ENCODE data around the gene MPP2. TPM values are rescaled to one million over a fixed set of nuclear protein-coding genes. Genes with fewer than 3 reads are reported as not detected.

The MPP2 gene
- total and polyA plus RNA-seq, 11 donors = 6.7 to 22.3 (median 13.6) TPM

DNA sequence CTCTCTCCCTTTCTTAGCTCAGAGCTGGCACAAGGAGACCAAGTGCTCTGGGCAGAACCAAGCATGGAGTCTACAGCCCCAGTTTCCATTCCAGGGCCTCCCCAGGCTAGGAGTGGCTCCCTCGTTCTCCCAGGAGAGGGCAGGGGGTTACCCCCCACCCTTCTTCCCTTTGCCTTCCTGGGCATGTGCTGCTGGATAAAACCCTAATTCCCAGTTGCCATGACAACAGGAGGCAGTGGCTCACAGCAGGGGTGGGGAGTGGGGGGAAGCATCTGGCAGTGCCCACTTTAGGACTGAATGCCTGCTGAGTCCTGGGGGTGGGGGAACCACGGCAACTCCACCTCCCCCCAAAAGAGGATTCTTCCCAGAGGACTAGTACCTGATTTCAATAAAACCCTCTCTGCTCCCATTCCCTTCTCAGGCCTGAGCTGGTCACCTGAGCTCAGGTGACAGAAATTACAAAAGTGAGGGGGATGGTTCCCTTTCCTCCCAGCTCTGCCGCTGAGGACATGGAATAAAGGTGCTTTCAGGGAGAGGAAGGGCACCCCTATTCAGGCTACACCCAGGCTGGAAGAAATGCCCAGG lies 1.8 kb downstream of the MPP2 start:
- DNase-seq (no peak), ATAC-seq (no peak)
- peaks cover 0 to 35% (median 0%) of the 10 kb centered on the region in 9 donors for H3K27me3 ChIP-seq
- H3K4me3 ChIP-seq = peak overlapping the region in 7 of 12 donors; percentile 67 to 94 (median 85)
- peak overlapping the region in 2 of 12 donors; percentile 85 to 98 for H3K27ac ChIP-seq
- TF ChIP-seq, protein P1, sequence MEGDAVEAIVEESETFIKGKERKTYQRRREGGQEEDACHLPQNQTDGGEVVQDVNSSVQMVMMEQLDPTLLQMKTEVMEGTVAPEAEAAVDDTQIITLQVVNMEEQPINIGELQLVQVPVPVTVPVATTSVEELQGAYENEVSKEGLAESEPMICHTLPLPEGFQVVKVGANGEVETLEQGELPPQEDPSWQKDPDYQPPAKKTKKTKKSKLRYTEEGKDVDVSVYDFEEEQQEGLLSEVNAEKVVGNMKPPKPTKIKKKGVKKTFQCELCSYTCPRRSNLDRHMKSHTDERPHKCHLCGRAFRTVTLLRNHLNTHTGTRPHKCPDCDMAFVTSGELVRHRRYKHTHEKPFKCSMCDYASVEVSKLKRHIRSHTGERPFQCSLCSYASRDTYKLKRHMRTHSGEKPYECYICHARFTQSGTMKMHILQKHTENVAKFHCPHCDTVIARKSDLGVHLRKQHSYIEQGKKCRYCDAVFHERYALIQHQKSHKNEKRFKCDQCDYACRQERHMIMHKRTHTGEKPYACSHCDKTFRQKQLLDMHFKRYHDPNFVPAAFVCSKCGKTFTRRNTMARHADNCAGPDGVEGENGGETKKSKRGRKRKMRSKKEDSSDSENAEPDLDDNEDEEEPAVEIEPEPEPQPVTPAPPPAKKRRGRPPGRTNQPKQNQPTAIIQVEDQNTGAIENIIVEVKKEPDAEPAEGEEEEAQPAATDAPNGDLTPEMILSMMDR (IDR thresholded peaks at IDR 0.05) = no peak
- no peak for TF ChIP-seq POLR2A (IDR thresholded peaks at IDR 0.05)
- H3K36me3 ChIP-seq = peaks cover 0 to 5% (median 0%) of the 10 kb centered on the region in 9 donors
- intact Hi-C loops (cut with DNase I) = no loop called here
- no peaks in the 10 kb centered on the region for H3K9me3 ChIP-seq
- H3K4me1 ChIP-seq = peaks cover 0 to 41% (median 28%) of the 10 kb centered on the region in 12 donors
- 39 to 61% (median 45%) methylated on average over 3 of the region's 3 CpGs for WGBS, 4 donors

DNA sequence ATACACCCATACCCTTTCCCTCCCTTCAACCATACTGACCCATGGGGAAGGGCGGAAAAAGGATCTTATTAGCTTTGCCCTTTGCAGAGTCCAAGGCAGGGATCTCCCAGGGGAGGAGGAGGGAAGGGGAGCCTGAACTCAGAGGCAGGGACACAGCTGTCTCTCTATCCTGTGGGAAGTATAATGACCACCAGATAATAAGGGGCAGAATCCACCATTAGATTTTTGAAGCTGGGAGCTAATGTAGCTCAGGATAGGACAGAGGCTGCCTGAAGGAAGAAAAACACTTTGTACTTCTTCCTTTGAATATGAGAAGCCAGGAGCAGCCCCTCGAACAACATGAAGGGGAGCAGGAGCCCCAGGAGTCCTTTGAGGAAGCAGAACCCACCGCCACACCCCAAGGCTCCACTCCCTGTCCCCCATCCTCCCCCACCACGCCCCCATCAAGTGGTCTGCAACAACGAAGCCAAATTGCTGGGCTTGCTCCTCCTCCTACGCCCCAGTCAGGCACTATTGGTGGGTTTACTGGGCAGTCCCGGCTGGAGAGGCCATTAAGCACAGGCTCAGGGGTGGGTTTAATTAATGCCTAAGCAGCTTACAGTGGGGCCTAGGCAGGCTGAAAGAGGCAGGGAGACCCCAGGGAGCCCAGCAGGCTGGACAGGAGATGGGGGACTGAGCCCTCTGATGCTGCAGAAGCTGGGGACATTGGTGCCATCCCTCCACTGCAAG lies 5.3 kb downstream of the MPP2 start:
- no peak overlapping the region for H3K4me3 ChIP-seq
- 53 to 69% (median 63%) methylated on average over 7 of the region's 7 CpGs for WGBS, 4 donors
- H3K27me3 ChIP-seq = peaks cover 0 to 17% (median 0%) of the 10 kb centered on the region in 9 donors
- H3K27ac ChIP-seq = no peak overlapping the region
- H3K36me3 ChIP-seq = peaks cover 0 to 11% (median 3%) of the 10 kb centered on the region in 9 donors
- no peaks in the 10 kb centered on the region for H3K9me3 ChIP-seq
- TF ChIP-seq, protein P1 (IDR thresholded peaks at IDR 0.05) = no peak
- no peak for TF ChIP-seq POLR2A (IDR thresholded peaks at IDR 0.05)
- H3K4me1 ChIP-seq = peaks cover 0 to 37% (median 25%) of the 10 kb centered on the region in 12 donors
- DNase-seq = no peak
- intact Hi-C loops (cut with DNase I) = no loop called here
- ATAC-seq = no peak

DNA sequence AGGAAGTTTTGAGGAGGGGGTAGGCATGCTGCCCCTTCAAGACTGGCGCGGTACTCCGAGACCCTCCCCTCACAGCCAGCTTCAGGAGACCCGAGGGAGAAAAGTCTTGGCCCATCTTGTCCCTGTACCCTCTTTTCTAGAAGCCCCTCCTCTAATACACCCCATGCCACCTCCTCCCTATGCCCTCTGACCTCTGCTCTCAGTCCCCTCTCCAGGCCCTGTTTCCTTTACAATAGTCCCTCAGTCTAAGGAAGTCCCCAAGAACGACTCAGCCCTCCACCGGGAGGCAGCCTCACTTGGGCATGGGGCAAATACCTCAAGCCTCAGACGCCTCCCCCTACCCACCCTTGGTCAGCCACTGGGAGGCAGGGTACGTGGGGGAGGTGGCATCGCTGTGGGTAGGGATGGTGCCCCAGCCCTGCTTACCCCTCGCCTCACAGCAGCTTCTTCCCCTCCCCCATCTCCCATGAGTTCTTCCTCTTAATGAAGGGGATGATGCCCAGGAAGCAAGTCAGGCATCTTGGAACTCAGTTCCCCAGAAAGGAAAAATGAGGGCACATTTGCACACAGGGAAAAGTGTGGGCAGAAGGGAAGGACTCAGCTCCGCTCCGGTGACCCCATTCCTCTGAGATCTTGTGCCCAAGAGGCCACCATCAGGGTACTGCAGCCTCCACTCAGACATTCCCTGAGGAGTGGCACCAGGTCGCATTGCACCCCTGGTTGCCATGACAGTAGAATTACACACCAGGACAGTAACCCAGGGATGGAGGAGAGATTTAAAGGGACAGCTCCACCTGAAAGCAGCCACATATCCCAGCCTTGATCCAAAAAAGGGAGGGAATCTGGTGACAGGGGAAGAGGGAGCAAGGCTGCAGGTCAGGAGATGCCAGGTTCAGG lies 6.2 kb downstream of the MPP2 start:
- H3K4me1 ChIP-seq = peaks cover 0 to 28% (median 19%) of the 10 kb centered on the region in 12 donors
- intact Hi-C loops (cut with DNase I) = no loop called here
- H3K27me3 ChIP-seq = peaks cover 0 to 8% (median 0%) of the 10 kb centered on the region in 9 donors
- H3K9me3 ChIP-seq = no peaks in the 10 kb centered on the region
- TF ChIP-seq POLR2A (IDR thresholded peaks at IDR 0.05) = no peak
- TF ChIP-seq, protein P1 (IDR thresholded peaks at IDR 0.05) = no peak
- WGBS, 4 donors = 34 to 41% (median 36%) methylated on average over 13 of the region's 13 CpGs
- H3K36me3 ChIP-seq = peaks cover 0 to 14% (median 5%) of the 10 kb centered on the region in 9 donors
- no peak for DNase-seq
- ATAC-seq = no peak
- no peak overlapping the region for H3K27ac ChIP-seq
- peak overlapping the region; percentile 5 to 64 (median 51) for H3K4me3 ChIP-seq
